ENCODE measurements around the gene IFT81.
"Not testable (repeated sequence)": the region's sequence is repeated elsewhere in the genome, so short reads cannot be mapped to it uniquely, and the experiment has no call there.

The IFT81 gene

GRCh38 chr12:110211639-110212536, 87.7 kb downstream of the IFT81 start:
- not testable (repeated sequence) for DNase-seq

- no peak for DNase-seq
Measured at GRCh38 chr12:110217996-110218674, 94.0 kb downstream of the IFT81 start.

GRCh38 chr12:110222027-110222426, 97.9 kb downstream of the IFT81 start:
- no peak for DNase-seq

DNA sequence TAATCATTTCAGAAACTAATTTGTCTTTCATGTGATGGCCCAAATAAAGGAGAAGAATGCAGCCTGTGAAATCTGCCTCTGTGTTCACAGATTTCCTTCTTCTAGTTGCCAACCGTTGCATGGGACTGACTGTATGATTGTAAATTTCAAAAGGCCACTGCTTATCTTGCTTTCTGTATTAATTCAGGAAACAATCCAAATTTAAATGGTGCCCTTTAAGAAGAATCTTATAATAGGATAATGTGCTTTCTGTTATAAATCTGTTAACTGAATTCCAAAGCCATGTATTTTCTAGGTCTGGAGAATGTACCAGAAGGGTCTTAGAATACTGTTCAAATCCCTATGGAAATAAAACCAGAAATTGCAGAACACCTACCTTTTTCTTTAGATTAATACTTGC, 98.3 kb downstream of the IFT81 start:
- DNase-seq = no peak

DNA sequence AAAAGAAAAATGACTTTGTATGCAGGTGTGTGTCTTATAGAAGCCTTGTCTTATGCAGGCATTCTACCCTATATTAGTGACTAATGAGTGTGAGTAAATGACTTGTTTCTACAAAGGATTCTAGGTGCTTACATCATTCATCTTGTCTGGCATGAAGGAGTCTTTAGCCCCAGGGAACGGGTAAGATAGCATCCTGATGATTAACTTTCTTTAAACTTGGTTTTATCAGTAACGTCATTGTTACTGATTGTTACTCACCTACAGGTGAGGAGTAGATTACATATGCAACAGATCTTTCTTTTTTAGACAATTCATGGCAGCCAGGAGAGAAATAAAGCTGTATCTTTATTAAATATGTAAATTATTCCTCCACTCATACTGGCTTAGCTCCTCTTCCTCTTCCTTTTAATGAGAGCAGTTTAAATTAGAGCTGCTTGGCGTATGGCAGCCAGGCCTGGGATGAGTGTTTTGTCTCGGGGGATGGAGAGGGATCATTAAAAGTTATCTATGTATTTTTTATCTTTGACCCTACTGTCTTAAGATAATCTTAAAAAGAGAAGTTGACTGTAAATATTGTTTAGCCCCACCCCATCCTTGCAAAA, 99.7 kb downstream of the IFT81 start:
- no peak for DNase-seq

DNA sequence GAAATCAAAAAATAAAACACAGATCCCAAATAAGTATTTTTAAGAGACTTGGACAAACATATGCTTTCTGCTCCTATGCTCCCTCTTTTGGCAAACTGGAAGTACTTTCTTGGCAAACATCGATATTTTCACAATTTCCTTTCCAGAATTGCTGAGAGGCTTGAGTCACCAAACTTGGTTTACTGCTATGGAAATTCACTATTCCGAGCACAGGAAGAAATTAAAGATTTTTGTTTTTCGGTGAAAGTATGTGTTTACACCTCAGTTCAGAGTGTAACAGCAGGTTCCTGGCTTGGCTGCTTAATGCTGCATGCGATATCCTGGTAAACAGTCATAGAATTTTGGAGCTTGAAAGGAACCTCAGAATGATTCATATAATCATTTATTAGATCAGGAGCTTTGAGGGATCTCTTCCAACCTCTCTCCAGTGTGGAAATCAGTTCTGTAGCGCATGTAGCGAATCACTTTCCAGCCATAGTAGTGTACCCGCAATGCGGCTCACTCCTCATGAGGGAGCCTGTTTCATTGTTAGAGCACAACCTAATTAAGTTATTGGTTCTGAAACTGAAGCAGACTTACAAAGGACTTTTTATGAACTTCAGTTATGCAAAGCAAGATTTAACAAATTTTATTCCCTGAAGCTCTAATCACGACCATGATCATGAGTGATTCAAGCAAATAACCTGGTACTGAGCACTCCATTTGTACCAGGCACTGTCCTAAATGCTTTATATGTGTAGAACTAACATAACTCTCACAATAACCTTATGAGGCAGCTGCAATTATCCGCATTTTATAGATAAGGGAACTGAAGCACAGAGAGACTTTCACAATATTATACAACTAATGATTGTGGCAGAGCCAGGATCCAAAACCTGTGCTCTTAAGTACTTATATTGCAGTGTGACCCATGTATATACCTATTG, 100.5 kb downstream of the IFT81 start:
- DNase-seq = no peak

DNA sequence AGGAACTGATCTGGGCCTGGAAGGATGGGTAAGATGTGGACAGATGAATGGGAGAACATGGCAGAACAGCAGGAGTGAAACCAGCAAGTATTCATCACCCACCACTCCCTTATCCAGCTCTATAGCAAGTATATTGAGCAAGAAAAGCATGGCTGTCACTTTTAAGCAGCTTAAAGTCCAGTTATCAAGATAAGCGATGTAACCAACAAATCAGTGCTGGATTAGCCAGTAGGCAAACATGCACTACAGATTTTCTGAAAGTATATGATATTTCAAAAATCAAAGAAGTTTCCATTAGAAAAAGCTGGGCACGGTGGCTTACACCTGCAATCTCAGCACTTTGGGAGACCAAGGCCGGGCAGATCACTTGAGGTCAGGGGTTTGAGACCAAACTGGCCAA, 103.0 kb downstream of the IFT81 start:
- DNase-seq = no peak

DNA sequence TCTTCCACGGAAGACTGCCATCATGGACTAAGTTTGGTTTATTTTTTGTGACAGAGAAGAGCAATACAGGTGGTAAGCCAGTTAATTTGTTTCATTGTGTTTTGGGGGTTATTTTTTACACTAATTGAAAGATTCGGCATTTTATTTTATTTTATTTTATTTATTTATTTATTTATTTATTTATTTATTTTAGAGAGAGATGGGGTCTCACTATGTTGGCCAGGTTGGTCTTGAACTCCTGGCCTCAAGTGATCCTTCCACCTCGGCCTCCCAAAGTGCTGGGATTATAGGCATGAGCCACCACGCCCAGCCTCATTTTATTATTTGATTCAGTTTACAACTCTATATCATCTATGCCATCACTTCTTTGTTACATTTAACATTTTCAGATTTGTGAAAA, 104.2 kb downstream of the IFT81 start:
- not testable (repeated sequence) for DNase-seq

DNA sequence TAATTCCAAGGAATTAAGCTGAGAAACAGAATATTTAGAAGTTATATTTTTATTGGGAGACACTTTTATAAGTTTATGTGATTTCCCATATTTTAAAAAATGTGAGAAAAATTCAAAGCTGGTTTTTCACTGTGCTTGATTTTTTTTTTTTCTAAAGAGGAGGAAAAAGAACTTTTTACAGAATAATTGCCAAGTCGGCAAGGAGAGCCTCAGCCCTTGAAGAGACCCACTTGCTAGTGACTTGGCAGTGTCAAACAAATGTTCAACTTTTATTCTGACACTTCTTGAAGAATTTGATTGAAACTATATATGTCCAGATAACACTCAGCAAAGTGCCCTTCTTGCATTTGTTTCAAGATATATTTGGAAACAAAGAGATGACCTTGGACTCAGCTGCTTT, 104.6 kb downstream of the IFT81 start:
- no peak for DNase-seq

- no peak for DNase-seq
Measured at GRCh38 chr12:110229409-110229808, 105.3 kb downstream of the IFT81 start.

DNA sequence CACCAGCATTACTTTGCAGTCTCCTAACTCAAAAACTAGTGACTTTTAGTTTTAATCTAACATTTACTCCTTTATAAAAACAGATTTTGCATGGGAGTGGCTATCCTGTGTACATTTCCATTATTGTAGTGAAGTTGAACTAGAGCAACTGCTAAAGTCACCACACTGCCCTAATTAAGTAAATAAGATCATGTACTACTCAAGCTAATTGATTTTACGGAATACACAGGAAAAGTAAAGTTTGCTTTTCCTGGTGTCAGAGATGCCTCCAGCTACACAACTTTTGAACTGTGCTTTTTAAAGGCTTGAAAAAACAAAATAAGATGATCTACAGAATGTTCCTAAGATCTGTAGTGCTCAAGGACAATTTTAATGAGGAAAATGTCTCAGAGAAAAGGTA, 106.5 kb downstream of the IFT81 start:
- no peak for DNase-seq

GRCh38 chr12:110233212-110233903, 109.2 kb downstream of the IFT81 start:
- no peak for DNase-seq

- no peak for DNase-seq
Measured at GRCh38 chr12:110234331-110234751, 110.2 kb downstream of the IFT81 start.

DNA sequence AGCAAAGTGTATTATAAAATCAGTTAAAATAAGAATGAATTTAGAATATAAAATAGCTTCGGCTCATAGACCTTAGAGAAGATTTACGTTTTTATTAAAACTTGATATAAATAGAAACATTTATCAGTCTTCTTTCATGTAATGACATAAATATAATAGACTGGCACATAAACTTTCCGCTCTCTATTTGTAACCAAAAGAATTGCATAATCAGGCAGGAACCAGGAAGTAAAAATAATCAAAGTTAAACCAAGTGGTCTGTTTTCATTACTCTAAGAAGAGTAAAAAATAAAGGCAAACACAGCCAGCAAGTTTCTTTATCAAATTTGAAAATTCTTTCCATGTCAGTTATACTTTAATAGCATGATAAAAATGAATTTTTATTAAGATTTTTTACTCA, 110.6 kb downstream of the IFT81 start:
- DNase-seq = no peak

DNA sequence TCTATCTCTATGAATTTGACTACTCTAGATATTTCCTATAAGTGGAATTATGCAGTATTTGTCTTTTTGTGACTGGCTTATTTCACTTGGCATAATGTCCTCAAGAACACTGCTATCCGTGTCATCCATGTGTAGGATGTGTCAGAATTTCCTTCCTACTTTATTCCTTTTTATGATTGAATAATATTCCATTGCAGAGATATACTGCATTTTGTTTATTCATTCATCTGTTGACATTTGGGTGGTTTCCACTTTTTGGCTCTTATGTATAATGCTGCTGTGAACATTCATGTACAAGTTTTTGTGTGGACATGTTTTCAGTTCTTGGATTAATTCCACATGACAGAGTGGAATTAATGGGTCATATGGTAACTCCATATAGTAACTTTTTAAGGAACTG, 111.2 kb downstream of the IFT81 start:
- DNase-seq = no peak

DNA sequence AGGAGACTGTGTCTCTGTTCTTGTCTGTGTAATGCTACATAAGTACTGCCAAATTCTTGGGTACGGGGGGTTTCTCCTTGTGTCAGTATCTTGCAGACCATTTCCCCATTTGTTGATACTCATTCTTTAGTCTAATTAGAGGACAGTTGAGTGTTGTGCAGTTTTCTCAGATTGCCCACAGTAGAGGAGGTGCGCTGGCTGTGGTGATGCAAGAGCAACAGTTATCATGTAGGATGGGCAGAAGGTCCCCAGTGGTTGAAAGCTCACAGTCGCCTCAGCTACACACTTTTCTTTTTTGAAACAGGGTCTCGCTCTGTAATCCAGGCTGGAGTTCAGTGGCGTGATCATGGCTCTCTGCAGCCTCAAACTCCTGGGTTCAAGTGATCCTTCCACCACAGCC, 119.1 kb downstream of the IFT81 start:
- DNase-seq = no peak

- DNase-seq = no peak
Measured at GRCh38 chr12:110244372-110244771, 120.2 kb downstream of the IFT81 start.

DNA sequence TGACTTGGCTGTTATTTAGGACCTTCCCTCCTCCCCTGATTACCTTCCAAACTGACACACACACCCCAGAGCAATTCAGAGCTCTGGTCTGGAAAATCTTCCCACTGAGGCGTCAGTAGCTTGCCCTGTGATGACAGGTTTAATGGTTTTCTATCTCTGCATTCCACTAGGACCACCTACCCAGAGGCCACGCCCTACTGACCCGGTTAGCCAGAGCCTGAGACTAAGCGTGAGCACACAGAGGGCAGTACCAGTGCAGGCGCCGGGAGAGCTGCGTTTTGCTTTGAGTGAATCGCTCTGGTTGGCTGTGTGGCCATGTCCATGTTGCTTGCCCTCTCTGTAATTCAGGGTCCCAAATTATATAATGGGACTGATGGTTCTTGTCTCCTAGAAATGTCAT, 120.7 kb downstream of the IFT81 start:
- DNase-seq = no peak

GRCh38 chr12:110245369-110245772, 121.2 kb downstream of the IFT81 start:
- peak; percentile 61 for DNase-seq

GRCh38 chr12:110246636-110247339, 122.6 kb downstream of the IFT81 start:
- no peak for DNase-seq

- no peak for DNase-seq
Measured at GRCh38 chr12:110247340-110248095, 123.4 kb downstream of the IFT81 start.
